T follicular helper cell (primary cell): ENCODE data around the gene PLOD1.
"Not testable (repeated sequence)": the region's sequence is repeated elsewhere in the genome, so short reads cannot be mapped to it uniquely, and the experiment has no call there.

Experiments
- DNase-seq: peaks from one replicate; pipeline ENCODE4 v3.0.0-alpha.2; 2020; ENCODE audit warnings: low read depth

The PLOD1 gene

GRCh38 chr1:11938722-11939526 lies 4.4 kb downstream of the PLOD1 start:
- DNase-seq = no peak

GRCh38 chr1:11939794-11940193 lies 5.3 kb downstream of the PLOD1 start:
- DNase-seq = not testable (repeated sequence)

GRCh38 chr1:11940260-11940921 lies 5.9 kb downstream of the PLOD1 start:
- no peak for DNase-seq

GRCh38 chr1:11942280-11942679 lies 7.8 kb downstream of the PLOD1 start:
- DNase-seq = no peak

GRCh38 chr1:11943619-11944018 lies 9.1 kb downstream of the PLOD1 start:
- no peak for DNase-seq

- DNase-seq = no peak
These were observed 9.9 kb downstream of the PLOD1 start for GRCh38 chr1:11944358-11944931.

GRCh38 chr1:11946647-11947046 lies 12.1 kb downstream of the PLOD1 start:
- DNase-seq = no peak

GRCh38 chr1:11948822-11949458 lies 14.4 kb downstream of the PLOD1 start:
- no peak for DNase-seq

- DNase-seq = no peak
These were observed 17.4 kb downstream of the PLOD1 start for GRCh38 chr1:11951901-11952300.

- DNase-seq = no peak
These were observed 18.1 kb downstream of the PLOD1 start for GRCh38 chr1:11952455-11953109.

- DNase-seq = no peak
These were observed 20.7 kb downstream of the PLOD1 start for GRCh38 chr1:11955221-11955620.

- no peak for DNase-seq
These were observed 22.9 kb downstream of the PLOD1 start for GRCh38 chr1:11957398-11957797.

- no peak for DNase-seq
These were observed 23.4 kb downstream of the PLOD1 start for GRCh38 chr1:11957897-11958296.

GRCh38 chr1:11960276-11960675 lies 25.8 kb downstream of the PLOD1 start:
- DNase-seq = no peak

- DNase-seq = no peak
These were observed 26.2 kb downstream of the PLOD1 start for GRCh38 chr1:11960715-11961114.

GRCh38 chr1:11961230-11961629 lies 26.7 kb downstream of the PLOD1 start:
- no peak for DNase-seq

GRCh38 chr1:11963622-11964021 lies 29.1 kb downstream of the PLOD1 start:
- no peak for DNase-seq

- no peak for DNase-seq
These were observed 30.1 kb downstream of the PLOD1 start for GRCh38 chr1:11964656-11965055.

- no peak for DNase-seq
These were observed 32.6 kb downstream of the PLOD1 start for GRCh38 chr1:11967028-11967547.

- DNase-seq = no peak
These were observed 36.1 kb downstream of the PLOD1 start for GRCh38 chr1:11970441-11971185.

GRCh38 chr1:11977625-11978024 lies 43.1 kb downstream of the PLOD1 start:
- DNase-seq = no peak
